AG09309 (cell line): Measurements from ENCODE around the gene VEPH1.

Source experiments
- DNase-seq: peaks from one replicate; pipeline ENCODE4 v3.0.0-alpha.2; 2010; ENCODE audit warnings: low read depth
- H3K4me3 ChIP-seq: 2 replicates; pipeline ENCODE4 v1.5.1; 2011; ENCODE audit warnings: mild to moderate bottlenecking, low read depth, low read length, moderate library complexity; ENCODE audit not compliant: control insufficient read depth
- TF ChIP-seq, protein P1 (sequence below): IDR thresholded peaks from 2 replicates; pipeline ENCODE4 v1.5.1; 2011; ENCODE audit warnings: mild to moderate bottlenecking, low read depth, low read length, inconsistent platforms; ENCODE audit not compliant: insufficient read depth, control insufficient read depth; ENCODE audit errors: missing control alignments

VEPH1 gene

DNA sequence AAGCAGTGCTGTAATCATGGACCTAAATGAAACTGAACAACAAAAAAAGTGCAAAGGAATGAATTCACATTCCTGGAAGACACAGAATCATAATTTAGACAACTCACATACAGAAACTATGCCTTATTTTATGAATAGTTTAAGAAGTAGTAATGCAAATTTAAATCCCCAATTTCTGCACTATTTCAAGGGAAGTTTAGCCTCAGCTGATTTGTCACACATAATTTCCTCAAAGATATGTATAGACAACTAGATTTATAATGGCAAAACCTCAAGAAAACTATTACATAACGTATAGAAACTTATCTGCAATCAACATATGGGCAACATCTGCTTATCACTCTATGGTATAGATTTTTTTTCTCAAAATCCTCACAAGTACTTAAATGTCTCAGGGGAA, 74.4 kb downstream of the VEPH1 start:
- DNase-seq = no peak
- no peak overlapping the region for H3K4me3 ChIP-seq
- TF ChIP-seq, protein P1, sequence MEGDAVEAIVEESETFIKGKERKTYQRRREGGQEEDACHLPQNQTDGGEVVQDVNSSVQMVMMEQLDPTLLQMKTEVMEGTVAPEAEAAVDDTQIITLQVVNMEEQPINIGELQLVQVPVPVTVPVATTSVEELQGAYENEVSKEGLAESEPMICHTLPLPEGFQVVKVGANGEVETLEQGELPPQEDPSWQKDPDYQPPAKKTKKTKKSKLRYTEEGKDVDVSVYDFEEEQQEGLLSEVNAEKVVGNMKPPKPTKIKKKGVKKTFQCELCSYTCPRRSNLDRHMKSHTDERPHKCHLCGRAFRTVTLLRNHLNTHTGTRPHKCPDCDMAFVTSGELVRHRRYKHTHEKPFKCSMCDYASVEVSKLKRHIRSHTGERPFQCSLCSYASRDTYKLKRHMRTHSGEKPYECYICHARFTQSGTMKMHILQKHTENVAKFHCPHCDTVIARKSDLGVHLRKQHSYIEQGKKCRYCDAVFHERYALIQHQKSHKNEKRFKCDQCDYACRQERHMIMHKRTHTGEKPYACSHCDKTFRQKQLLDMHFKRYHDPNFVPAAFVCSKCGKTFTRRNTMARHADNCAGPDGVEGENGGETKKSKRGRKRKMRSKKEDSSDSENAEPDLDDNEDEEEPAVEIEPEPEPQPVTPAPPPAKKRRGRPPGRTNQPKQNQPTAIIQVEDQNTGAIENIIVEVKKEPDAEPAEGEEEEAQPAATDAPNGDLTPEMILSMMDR = no peak

DNA sequence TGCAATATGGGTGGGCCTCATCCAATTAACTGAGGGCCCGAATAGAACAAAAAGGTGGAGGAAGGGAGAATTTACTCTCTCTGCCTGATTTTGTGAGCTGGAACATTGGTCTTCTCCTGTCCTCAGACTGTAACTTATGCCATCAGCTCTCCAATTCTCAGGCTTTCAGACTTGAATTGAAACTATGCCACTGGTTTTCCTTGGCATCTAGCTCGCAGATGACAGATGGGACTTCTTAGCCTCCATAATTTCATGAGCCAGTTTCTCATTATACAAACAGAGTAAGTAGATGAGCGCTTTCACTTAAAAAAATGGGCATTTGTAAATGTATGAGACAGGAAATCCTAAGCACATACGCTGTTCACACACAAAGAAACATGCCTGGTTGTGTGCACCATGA, 75.3 kb downstream of the VEPH1 start:
- TF ChIP-seq, protein P1 = no peak
- no peak overlapping the region for H3K4me3 ChIP-seq
- DNase-seq = no peak

DNA sequence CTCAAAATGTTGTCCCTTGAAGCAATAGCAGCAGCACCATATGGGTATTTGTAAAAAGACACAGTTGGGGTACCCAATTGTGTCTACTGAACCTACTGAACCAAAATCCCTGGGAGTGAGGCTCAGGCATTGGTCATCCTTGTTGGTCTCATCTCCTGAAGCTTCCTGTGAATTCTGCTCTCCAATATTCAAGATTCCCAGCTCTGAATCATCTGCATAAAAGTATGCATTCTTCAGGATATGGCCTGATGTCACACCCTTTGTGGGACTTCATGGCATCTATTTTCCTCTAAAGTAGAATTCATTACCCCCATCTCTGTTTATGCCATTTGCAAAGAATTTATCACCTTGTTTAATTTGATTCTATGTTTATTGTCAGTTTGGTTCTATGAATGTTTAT, 79.9 kb downstream of the VEPH1 start:
- H3K4me3 ChIP-seq = no peak overlapping the region
- no peak for DNase-seq
- TF ChIP-seq, protein P1 = no peak

DNA sequence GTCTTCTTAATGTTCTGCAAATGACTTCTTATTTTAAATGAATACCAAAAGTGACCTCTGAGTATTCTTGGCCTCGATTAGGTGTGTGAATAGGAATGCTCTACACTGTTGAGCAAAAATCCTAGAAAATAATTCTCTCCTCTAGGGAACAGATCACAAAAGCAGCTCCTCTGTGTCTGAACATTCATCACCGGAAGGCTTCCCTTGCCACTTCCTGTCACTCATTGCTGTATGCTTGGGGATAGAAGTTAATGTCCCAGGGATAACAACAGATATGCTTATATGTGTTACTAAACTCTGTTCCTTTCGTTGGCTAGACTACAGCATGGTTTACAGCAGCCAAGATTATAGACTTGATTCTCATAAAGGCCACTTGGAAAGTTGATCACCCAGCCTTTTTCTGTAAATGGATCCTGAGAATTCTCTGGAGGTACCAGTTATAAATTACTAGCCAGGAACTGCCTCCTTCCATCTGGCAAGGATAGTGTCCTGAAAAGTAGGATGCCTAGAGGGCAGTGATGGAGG, 82.5 kb downstream of the VEPH1 start:
- no peak overlapping the region for H3K4me3 ChIP-seq
- DNase-seq = no peak
- TF ChIP-seq, protein P1 = no peak

DNA sequence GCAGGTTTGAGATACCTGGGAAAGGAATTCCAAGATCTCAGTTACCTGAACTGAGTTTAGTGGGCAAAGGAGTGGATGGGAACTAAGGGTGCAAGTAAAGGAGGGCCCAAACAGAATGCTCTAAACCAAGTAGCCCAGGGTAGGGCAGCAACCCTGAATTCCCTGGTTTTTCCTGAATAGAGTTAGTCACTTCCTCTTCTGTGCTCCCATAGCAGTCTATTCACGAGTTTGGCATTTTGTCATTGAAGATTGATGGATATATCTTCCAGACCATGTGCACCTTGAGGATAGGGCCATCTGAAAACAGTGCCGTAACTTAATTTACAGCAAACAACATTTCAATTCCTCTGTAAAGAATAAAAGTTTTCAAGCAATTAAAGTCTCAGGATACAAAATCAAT, 85.1 kb downstream of the VEPH1 start:
- TF ChIP-seq, protein P1 = no peak
- no peak overlapping the region for H3K4me3 ChIP-seq
- DNase-seq = no peak

DNA sequence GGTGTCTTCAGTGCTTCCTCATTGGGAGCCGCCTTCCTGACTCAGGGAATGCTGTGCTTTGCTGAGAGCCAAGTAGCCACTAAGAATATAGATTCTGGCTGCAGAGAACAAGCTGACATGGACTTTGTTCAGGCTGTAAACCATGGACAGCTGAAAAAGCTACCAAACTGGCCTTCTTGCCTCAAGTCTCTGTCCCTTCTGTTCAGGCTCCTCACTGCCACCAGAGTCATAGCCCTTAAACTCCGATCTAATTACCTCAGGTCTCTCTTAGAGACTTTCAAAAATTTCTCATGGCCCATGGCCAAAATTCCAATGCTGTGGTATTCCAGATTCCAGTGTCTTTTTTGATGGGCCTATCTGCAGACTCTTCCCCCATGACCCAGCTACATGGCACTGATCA, 86.0 kb downstream of the VEPH1 start:
- TF ChIP-seq, protein P1 = no peak
- H3K4me3 ChIP-seq = no peak overlapping the region
- DNase-seq = no peak
